Heart left ventricle (tissue), 16 donors: ENCODE results near the gene KCNK2. TPM values are rescaled to one million over a fixed set of nuclear protein-coding genes. Genes with fewer than 3 reads are reported as not detected.

Experiments used
- ATAC-seq, 4 donors: fragments of 200-7000 bp; cut with Tn5 transposase; one replicate each; pipeline ENCODE4 v1.9.1; 2020 to 2022; ENCODE audit warnings: moderate library complexity in 4 of 4, mild to moderate bottlenecking in 3 of 4, moderate number of reproducible peaks in 1 of 4
- DNase-seq, 5 donors: peaks; one replicate each; pipeline ENCODE4 v3.0.0-alpha.2; 2020
- H3K27ac ChIP-seq, 12 donors: fragments of 200-600 bp; sonication (generic) in 4 of 12; one replicate each; pipeline versions ENCODE4 v1.5.0 to v1.8.0; 2016 to 2022; ENCODE audit warnings: mild to moderate bottlenecking in 2 of 12
- H3K27me3 ChIP-seq, 9 donors: fragments of 200-600 bp; sonication (generic) in 2 of 9; one replicate each; pipeline versions ENCODE4 v1.5.1 to v1.8.0; 2016 to 2022; ENCODE audit warnings: mild to moderate bottlenecking in 3 of 9
- H3K36me3 ChIP-seq, 9 donors: fragments of 200-600 bp; sonication (generic) in 2 of 9; one replicate each; pipeline versions ENCODE4 v1.5.0 to v1.8.0; 2018 to 2022; ENCODE audit warnings: mild to moderate bottlenecking in 2 of 9
- H3K4me1 ChIP-seq, 12 donors: fragments of 200-600 bp; sonication (generic) in 4 of 12; one replicate each; pipeline versions ENCODE4 v1.5.0 to v1.8.0; 2016 to 2022; ENCODE audit warnings: mild to moderate bottlenecking in 3 of 12
- H3K4me3 ChIP-seq, 12 donors: fragments of 200-600 bp; sonication (generic) in 4 of 12; one replicate each; pipeline versions ENCODE4 v1.5.0 to v1.8.0; 2017 to 2022; ENCODE audit warnings: mild to moderate bottlenecking in 9 of 12, moderate library complexity in 4 of 12
- H3K9me3 ChIP-seq, 12 donors: fragments of 200-600 bp; sonication (generic) in 4 of 12; one replicate each; pipeline versions ENCODE4 v1.5.0 to v1.8.0; 2016 to 2022; ENCODE audit warnings: mild to moderate bottlenecking in 1 of 12
- POLR2A ChIP-seq, 2 donors: fragments of 450-650 bp; IDR thresholded peaks; one replicate each; pipeline ENCODE4 v1.6.1; 2017; ENCODE audit warnings: antibody characterized with exemption in 2 of 2, mild to moderate bottlenecking in 2 of 2, moderate library complexity in 2 of 2
- WGBS, 4 donors: extraction: QIAGEN DNeasy Blood & Tissue Kit in 2 of 4; methylation state at CpG; one replicate each; pipeline versions ENCODE4 v1.1.5 to v1.1.7; 2013 to 2018; 5-methylcytosine and 5-hydroxymethylcytosine counted together
- intact Hi-C, 10 donors: fragments of 100-400 bp; cut with DNase I; formaldehyde crosslinking; loops; one replicate each; pipeline versions ENCODE4 v1.11.1 to v1.14.2; 2022
- polyA plus RNA-seq, 2 donors: library from polyadenylated mRNA; stranded (reverse); fragments of 200-250 nt; gene quantifications; one replicate each; pipeline ENCODE4 v1.2.3, GENCODE V29; 2013
- total RNA-seq, 9 donors: library from RNA; depleted of rRNA in 2 of 9; stranded (reverse); fragments of >200 nt in 2 of 9; fragmentation: NEBNext Ultra II Directional in 3 of 9; extraction: Animal tissue kit (Norgen Biotek cat#: 25700) in 3 of 9; gene quantifications; one replicate each; pipeline versions ENCODE4 v1.1.0 to v1.2.4, GENCODE V29; 2016 to 2023
- TF ChIP-seq, protein P1 (sequence below), 12 donors: fragments of 200-600 bp; sonication (generic) in 4 of 12; IDR thresholded peaks; one replicate each; pipeline versions ENCODE4 v1.5.0 to v1.8.0; 2018 to 2022; ENCODE audit warnings: antibody characterized with exemption in 12 of 12, mild to moderate bottlenecking in 5 of 12
- donor health status: ischemic (EF 13 %, LVEDD 7.1; RV severe dilation, severe dysfunction).
- donor health status: healthy with polysubstance abuse.
- donor health status: DM: no; HTN: yes; CAD: no.
- donor health status: DM: no; HTN: no; CAD: no.
- donor health status: ischemic (EF 25% LVEDD 6.9; RV normal size, moderate dysfunction).
- donor health status: ischemic (EF 25% LVEDD 5.7; RV mildly dilated, moderate dysfunction).
- donor health status: healthy.
- donor health status: DM: yes; HTN: yes; CAD: no.
- donor health status: ischemic (EF 35%, LVEDD 5.7; RV mildly dilated, moderate dysfunction).
- donor health status: nonischemic (EF 11% LVEDD 7.7; RV severe dilation, severe dysfunction).
- donor health status: DM: yes; HTN: yes; CAD: no.
- donor health status: PGD.
- donor health status: ischemic (EF 29% LVEDD 5.4; RV normal size, mild dysfunction).
- donor health status: nonischemic (EF 23%, LVEDD 6.1; RV moderate dilation, normal function).

KCNK2 gene
- total and polyA plus RNA-seq, 11 donors: 0.04 to 1.3 (median 0.21) TPM; not detected in 3

DNA sequence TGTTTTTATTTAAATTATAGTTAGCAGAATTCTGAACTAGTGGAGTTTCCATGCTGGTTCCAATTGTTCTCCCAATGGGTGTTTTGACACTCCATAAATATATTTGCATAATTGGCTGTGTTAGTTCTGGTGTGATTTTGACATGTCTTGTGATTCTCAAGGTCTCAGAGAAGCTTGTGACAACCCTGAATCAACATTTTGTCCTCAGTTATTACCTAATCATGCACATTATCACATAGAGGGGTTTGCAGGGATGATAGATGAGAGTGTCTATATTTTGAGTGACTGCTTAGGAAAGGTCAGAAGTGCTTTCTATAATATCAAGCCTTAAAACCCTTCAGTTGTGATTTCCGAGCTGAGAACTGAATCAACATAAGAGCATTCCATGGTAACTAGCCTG is 11.5 kb upstream of the KCNK2 start:
- no peak for DNase-seq
- no peak overlapping the region for H3K27ac ChIP-seq
- TF ChIP-seq, protein P1, sequence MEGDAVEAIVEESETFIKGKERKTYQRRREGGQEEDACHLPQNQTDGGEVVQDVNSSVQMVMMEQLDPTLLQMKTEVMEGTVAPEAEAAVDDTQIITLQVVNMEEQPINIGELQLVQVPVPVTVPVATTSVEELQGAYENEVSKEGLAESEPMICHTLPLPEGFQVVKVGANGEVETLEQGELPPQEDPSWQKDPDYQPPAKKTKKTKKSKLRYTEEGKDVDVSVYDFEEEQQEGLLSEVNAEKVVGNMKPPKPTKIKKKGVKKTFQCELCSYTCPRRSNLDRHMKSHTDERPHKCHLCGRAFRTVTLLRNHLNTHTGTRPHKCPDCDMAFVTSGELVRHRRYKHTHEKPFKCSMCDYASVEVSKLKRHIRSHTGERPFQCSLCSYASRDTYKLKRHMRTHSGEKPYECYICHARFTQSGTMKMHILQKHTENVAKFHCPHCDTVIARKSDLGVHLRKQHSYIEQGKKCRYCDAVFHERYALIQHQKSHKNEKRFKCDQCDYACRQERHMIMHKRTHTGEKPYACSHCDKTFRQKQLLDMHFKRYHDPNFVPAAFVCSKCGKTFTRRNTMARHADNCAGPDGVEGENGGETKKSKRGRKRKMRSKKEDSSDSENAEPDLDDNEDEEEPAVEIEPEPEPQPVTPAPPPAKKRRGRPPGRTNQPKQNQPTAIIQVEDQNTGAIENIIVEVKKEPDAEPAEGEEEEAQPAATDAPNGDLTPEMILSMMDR (IDR thresholded peaks at IDR 0.05): no peak
- no peak for TF ChIP-seq POLR2A (IDR thresholded peaks at IDR 0.05)
- intact Hi-C loops: no loop called here
- 50 to 70% (median 68%) methylated on average over 1 of the region's 1 CpG for WGBS, 4 donors
- H3K4me3 ChIP-seq: no peak overlapping the region
- H3K9me3 ChIP-seq: no peaks in the 10 kb centered on the region
- peaks cover 0 to 8% (median 0%) of the 10 kb centered on the region in 9 donors for H3K27me3 ChIP-seq
- no peaks in the 10 kb centered on the region for H3K36me3 ChIP-seq
- ATAC-seq: no peak
- no peaks in the 10 kb centered on the region for H3K4me1 ChIP-seq

DNA sequence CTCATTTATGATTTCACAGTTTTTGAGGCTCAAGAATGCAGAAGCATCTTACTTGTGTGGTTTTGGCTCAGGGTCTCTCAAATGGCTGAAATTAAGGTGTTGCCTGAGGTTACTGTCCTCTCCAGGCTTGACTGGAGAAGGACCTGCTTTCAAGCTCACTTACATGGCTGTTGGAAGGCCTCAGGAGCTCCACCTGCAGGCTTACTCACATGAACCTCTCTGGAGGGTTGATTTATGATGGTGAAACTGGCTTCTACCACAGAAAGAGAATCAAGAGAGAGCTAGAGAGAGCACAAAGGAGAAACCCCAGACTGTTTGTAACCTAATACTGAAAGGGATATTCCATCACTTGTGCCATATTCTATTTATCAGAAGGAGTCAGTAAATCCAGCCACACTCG is 6.2 kb upstream of the KCNK2 start:
- H3K36me3 ChIP-seq: no peaks in the 10 kb centered on the region
- DNase-seq: no peak
- H3K27ac ChIP-seq: no peak overlapping the region
- no peak for ATAC-seq
- TF ChIP-seq POLR2A (IDR thresholded peaks at IDR 0.05): no peak
- TF ChIP-seq, protein P1 (IDR thresholded peaks at IDR 0.05): no peak
- intact Hi-C loops: no loop called here
- no peaks in the 10 kb centered on the region for H3K4me1 ChIP-seq
- 68 to 86% (median 77%) methylated on average over 1 of the region's 1 CpG for WGBS, 4 donors
- H3K9me3 ChIP-seq: no peaks in the 10 kb centered on the region
- H3K4me3 ChIP-seq: no peak overlapping the region
- peaks cover 0 to 20% (median 3%) of the 10 kb centered on the region in 9 donors for H3K27me3 ChIP-seq

DNA sequence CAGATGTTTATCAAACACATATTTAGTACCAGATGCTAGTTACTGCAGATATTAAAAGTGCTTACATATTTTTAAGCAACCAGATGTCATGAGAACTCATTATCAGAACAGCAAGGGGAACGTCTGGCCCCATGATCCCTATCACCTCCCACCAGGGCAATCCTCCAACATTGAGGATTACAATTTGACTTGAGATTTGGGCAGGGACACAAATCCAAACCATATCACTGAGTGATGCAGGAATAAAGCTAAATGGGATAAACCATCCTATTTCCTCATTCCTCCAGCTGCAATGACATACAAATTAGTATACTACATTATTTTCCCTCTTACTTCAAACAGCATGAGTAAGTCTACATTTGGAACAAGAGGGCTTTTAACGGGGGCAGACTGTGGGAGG is 3.1 kb upstream of the KCNK2 start:
- H3K27me3 ChIP-seq: peaks cover 13 to 46% (median 25%) of the 10 kb centered on the region in 9 donors
- H3K4me3 ChIP-seq: no peak overlapping the region
- 46 to 55% (median 49%) methylated on average over 2 of the region's 2 CpGs for WGBS, 4 donors
- no peaks in the 10 kb centered on the region for H3K36me3 ChIP-seq
- peaks cover 0 to 14% (median 0%) of the 10 kb centered on the region in 12 donors for H3K4me1 ChIP-seq
- intact Hi-C loops: no loop called here
- no peak overlapping the region for H3K27ac ChIP-seq
- no peak for DNase-seq
- TF ChIP-seq, protein P1 (IDR thresholded peaks at IDR 0.05): no peak
- no peak for TF ChIP-seq POLR2A (IDR thresholded peaks at IDR 0.05)
- H3K9me3 ChIP-seq: no peaks in the 10 kb centered on the region
- no peak for ATAC-seq

DNA sequence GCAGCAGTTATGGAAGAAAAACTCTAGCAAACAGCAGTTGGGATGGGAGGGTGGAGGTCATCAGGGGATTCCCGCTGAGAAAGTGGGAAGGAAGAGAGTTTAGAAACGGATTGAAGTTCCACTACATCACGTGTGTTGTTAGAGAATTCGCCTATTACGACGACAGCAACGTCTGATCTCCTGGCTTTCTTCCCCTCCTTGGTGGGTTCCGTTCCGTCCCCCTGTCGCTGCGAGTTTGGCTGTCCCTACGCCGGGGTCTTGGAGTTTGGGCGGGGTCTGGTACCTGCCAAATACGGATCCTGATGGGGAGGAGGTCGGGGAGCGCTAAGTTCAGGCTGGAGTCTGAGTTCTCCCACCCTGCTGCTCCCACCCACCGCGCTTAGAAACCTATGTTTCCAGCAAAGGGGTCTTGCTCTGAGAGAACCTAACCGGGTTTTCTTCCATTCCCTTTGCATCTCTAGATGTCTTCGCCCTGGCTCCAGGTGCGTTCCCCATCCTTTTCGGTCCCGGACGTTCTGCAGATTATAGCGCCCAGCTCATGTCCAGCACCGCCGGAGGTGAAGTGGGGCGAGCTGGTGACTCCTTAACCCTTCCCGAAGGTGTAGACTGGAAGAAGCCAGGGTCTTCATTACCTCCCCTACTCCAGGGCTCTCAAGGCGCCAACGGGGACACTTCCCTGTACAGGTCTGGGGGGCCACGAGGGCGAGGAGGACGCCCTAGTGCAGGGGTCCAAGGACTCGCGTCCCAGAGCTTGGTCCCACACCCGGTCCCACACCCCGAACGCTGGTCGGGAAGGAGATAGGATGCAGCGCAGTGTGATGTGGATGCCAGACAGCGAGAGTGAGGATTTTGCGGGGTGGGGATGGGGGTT is 641 bp upstream of the KCNK2 start:
- H3K36me3 ChIP-seq: no peaks in the 10 kb centered on the region
- intact Hi-C loops: no loop called here
- no peak overlapping the region for H3K27ac ChIP-seq
- H3K4me1 ChIP-seq: peaks cover 0 to 14% (median 0%) of the 10 kb centered on the region in 12 donors
- TF ChIP-seq POLR2A (IDR thresholded peaks at IDR 0.05): no peak
- TF ChIP-seq, protein P1 (IDR thresholded peaks at IDR 0.05): no peak
- no peak for DNase-seq
- 2 to 4% (median 4%) methylated on average over 31 to 44 of the region's 44 CpGs for WGBS, 4 donors
- ATAC-seq: no peak
- H3K9me3 ChIP-seq: no peaks in the 10 kb centered on the region
- H3K27me3 ChIP-seq: peaks cover 13 to 70% (median 29%) of the 10 kb centered on the region in 9 donors
- H3K4me3 ChIP-seq: peak overlapping the region in 8 of 12 donors; percentile 13 to 50 (median 38)
